HEK293 (cell line): ENCODE measurements around the gene CCDC184.

Experiments
- CTCF ChIA-PET: fragments of 350-600 bp; formaldehyde crosslinking; extraction: SDS; loops from one replicate; lab custom pipeline; 2021; ENCODE audit warnings: antibody characterized with exemption; lab: Yijun Ruan, JAX
- POLR2A ChIA-PET: fragments of 300-600 bp; formaldehyde crosslinking; extraction: SDS; loops from one replicate; lab custom pipeline; 2020; ENCODE audit warnings: antibody characterized with exemption, inconsistent platforms; lab: Yijun Ruan, JAX
- H3K27ac ChIP-seq: fragments of 200-500 bp; sonication (Bioruptor generic); 2 replicates; pipeline ENCODE4 v1.5.1; 2014; ENCODE audit warnings: low read depth, low read length, control low read depth, inconsistent platforms; ENCODE audit errors: extremely low read depth
- H3K36me3 ChIP-seq, 2 experiments: fragments of 200-500 bp in 1 of 2; sonication (Bioruptor generic) in 1 of 2; 1 replicate in 1 of 2; 2 replicates in 1 of 2; pipeline ENCODE4 v1.5.1; 2014 to 2017; ENCODE audit warnings: inconsistent platforms in 2 of 2, low read length in 2 of 2; ENCODE audit not compliant: control insufficient read depth in 2 of 2, insufficient read depth in 1 of 2
- H3K4me1 ChIP-seq: fragments of 200-500 bp; sonication (Bioruptor generic); 2 replicates; pipeline ENCODE4 v1.5.1; 2014; ENCODE audit warnings: mild to moderate bottlenecking, low read length, inconsistent platforms; ENCODE audit not compliant: control insufficient read depth, insufficient read depth
- H3K4me3 ChIP-seq: 2 replicates; pipeline ENCODE4 v1.5.1; 2011; ENCODE audit warnings: low read depth, mild to moderate bottlenecking, control low read depth, low read length, moderate library complexity
- H3K9me3 ChIP-seq: fragments of 200-500 bp; sonication (Bioruptor generic); 2 replicates; pipeline ENCODE4 v1.5.1; 2014; ENCODE audit warnings: low read depth, low read length, inconsistent platforms; ENCODE audit not compliant: control insufficient read depth, insufficient read depth
- EGR2 ChIP-seq: fragments of 450-650 bp; formaldehyde crosslinking; IDR thresholded peaks from 2 replicates; pipeline ENCODE4 v1.5.1; 2016; ENCODE audit warnings: low read depth, missing biosample characterization, missing genetic modification characterization
- FEZF1 ChIP-seq: fragments of 450-650 bp; formaldehyde crosslinking; IDR thresholded peaks from 2 replicates; pipeline ENCODE4 v1.5.1; 2016; ENCODE audit warnings: missing biosample characterization, missing genetic modification characterization
- HIC1 ChIP-seq: fragments of 450-650 bp; formaldehyde crosslinking; IDR thresholded peaks from 2 replicates; pipeline ENCODE4 v1.5.1; 2016; ENCODE audit warnings: missing biosample characterization, missing genetic modification characterization
- KLF8 ChIP-seq: fragments of 450-650 bp; formaldehyde crosslinking; IDR thresholded peaks from 2 replicates; pipeline ENCODE4 v1.5.1; 2016; ENCODE audit warnings: missing biosample characterization, missing genetic modification characterization
- PBX3 ChIP-seq: sonication (generic); formaldehyde crosslinking; IDR thresholded peaks from 2 replicates; pipeline ENCODE4 v1.8.1; 2022; ENCODE audit warnings: mild to moderate bottlenecking, moderate library complexity, missing genetic modification reagents
- SCRT1 ChIP-seq: fragments of 450-650 bp; formaldehyde crosslinking; IDR thresholded peaks from 2 replicates; pipeline ENCODE4 v1.5.1; 2016; ENCODE audit warnings: missing biosample characterization, missing genetic modification characterization, borderline replicate concordance
- ZBTB26 ChIP-seq: fragments of 450-650 bp; formaldehyde crosslinking; optimal IDR thresholded peaks from 2 replicates; pipeline ENCODE3; 2016; ENCODE audit warnings: missing biosample characterization, mild to moderate bottlenecking, missing genetic modification characterization
- ZBTB8A ChIP-seq: fragments of 450-650 bp; formaldehyde crosslinking; IDR thresholded peaks from 2 replicates; pipeline ENCODE4 v1.5.1; 2016; ENCODE audit warnings: missing biosample characterization, missing genetic modification characterization
- ZEB2 ChIP-seq: fragments of 450-650 bp; formaldehyde crosslinking; IDR thresholded peaks from 2 replicates; pipeline ENCODE4 v1.5.1; 2016; ENCODE audit warnings: missing biosample characterization, missing genetic modification characterization
- ZFP37 ChIP-seq: fragments of 450-650 bp; formaldehyde crosslinking; IDR thresholded peaks from 2 replicates; pipeline ENCODE4 v1.5.1; 2016; ENCODE audit warnings: missing biosample characterization, missing genetic modification characterization
- ZNF133 ChIP-seq: fragments of 450-650 bp; formaldehyde crosslinking; IDR thresholded peaks from 2 replicates; pipeline ENCODE4 v1.5.1; 2016; ENCODE audit warnings: missing biosample characterization, missing genetic modification characterization
- ZNF202 ChIP-seq: fragments of 450-650 bp; formaldehyde crosslinking; IDR thresholded peaks from 2 replicates; pipeline ENCODE4 v1.5.1; 2016; ENCODE audit warnings: missing biosample characterization, missing genetic modification characterization, borderline replicate concordance
- ZNF23 ChIP-seq: fragments of 450-650 bp; formaldehyde crosslinking; IDR thresholded peaks from 2 replicates; pipeline ENCODE4 v1.5.1; 2016; ENCODE audit warnings: missing biosample characterization, missing genetic modification characterization, borderline replicate concordance
- ZNF280C ChIP-seq: fragments of 450-650 bp; formaldehyde crosslinking; IDR thresholded peaks from 2 replicates; pipeline ENCODE4 v1.5.1; 2016; ENCODE audit warnings: missing biosample characterization, missing genetic modification characterization
- ZNF324 ChIP-seq: fragments of 450-650 bp; formaldehyde crosslinking; IDR thresholded peaks from 2 replicates; pipeline ENCODE4 v1.5.1; 2016; ENCODE audit warnings: missing biosample characterization, missing genetic modification characterization
- ZNF433 ChIP-seq: fragments of 450-650 bp; formaldehyde crosslinking; IDR thresholded peaks from 2 replicates; pipeline ENCODE4 v1.5.1; 2016; ENCODE audit warnings: missing biosample characterization, missing genetic modification characterization, low read depth
- ZNF530 ChIP-seq: fragments of 450-650 bp; formaldehyde crosslinking; IDR thresholded peaks from 2 replicates; pipeline ENCODE4 v1.5.1; 2016; ENCODE audit warnings: low read depth, missing biosample characterization, missing genetic modification characterization
- ZNF585B ChIP-seq: fragments of 450-650 bp; formaldehyde crosslinking; IDR thresholded peaks from 2 replicates; pipeline ENCODE4 v1.5.1; 2016; ENCODE audit warnings: missing biosample characterization, missing genetic modification characterization
- ZNF639 ChIP-seq: fragments of 450-650 bp; formaldehyde crosslinking; IDR thresholded peaks from 2 replicates; pipeline ENCODE4 v1.5.1; 2016; ENCODE audit warnings: missing biosample characterization, missing genetic modification characterization
- ZNF664 ChIP-seq: fragments of 450-650 bp; formaldehyde crosslinking; IDR thresholded peaks from 2 replicates; pipeline ENCODE4 v1.5.1; 2016; ENCODE audit warnings: missing biosample characterization, missing genetic modification characterization
- ZNF692 ChIP-seq: fragments of 450-650 bp; formaldehyde crosslinking; IDR thresholded peaks from 2 replicates; pipeline ENCODE4 v1.5.1; 2016; ENCODE audit warnings: missing biosample characterization, missing genetic modification characterization
- ZSCAN30 ChIP-seq: fragments of 450-650 bp; IDR thresholded peaks from 2 replicates; pipeline ENCODE4 v1.5.1; 2018; ENCODE audit warnings: missing biosample characterization, mild to moderate bottlenecking, missing genetic modification characterization, moderate library complexity
- ZSCAN4 ChIP-seq: fragments of 450-650 bp; formaldehyde crosslinking; IDR thresholded peaks from 2 replicates; pipeline ENCODE4 v1.5.1; 2017; ENCODE audit warnings: missing biosample characterization, missing genetic modification characterization

The CCDC184 gene

GRCh38 chr12:48183876-48184548 lies 568 bp downstream of the CCDC184 start:
- peak overlapping the region; percentile 41 for H3K4me3 ChIP-seq
- ChIA-PET POLR2A (interaction anchor here (1.3 to 1.4 kb wide), 2 partner anchors 13 to 27 kb away, joined by 5 to 9 read pairs; partner anchors contain the start of gene ASB8), CTCF (interaction anchor here (0.9 to 1.6 kb wide), 3 partner anchors 13 to 468 kb away, joined by 3 to 5 read pairs (median 4); no protein-coding TSS in a partner anchor)
- peak; percentile 3; the same call in 1 of the 2 replicates for TF ChIP-seq ZBTB8A (tag by site-specific recombination)
- TF ChIP-seq ZNF324 (tag by site-specific recombination) = no peak
- TF ChIP-seq HIC1 = no peak
- peak; percentile 20 for TF ChIP-seq ZBTB26 (tag by site-specific recombination)
- TF ChIP-seq ZNF664 (tag by site-specific recombination) = no peak
- TF ChIP-seq ZNF23 = no peak
- TF ChIP-seq PBX3 (CRISPR knock-in tag) = no peak
- no peak for TF ChIP-seq ZEB2 (tag by site-specific recombination)
- TF ChIP-seq KLF8 = no peak
- no peak for TF ChIP-seq ZNF530 (tag by site-specific recombination)
- TF ChIP-seq ZNF585B (tag by site-specific recombination) = no peak
- TF ChIP-seq ZFP37 (tag by site-specific recombination) = no peak
- no peaks in the 10 kb centered on the region for H3K4me1 ChIP-seq
- H3K36me3 ChIP-seq = no peaks in the 10 kb centered on the region
- no peak overlapping the region for H3K27ac ChIP-seq
- H3K9me3 ChIP-seq = no peaks in the 10 kb centered on the region

- CTCF ChIA-PET = interaction anchor here (1.1 kb wide), 1 partner anchor 469 kb away, joined by 4 read pairs; no protein-coding TSS in a partner anchor
Observed at GRCh38 chr12:48184549-48184922, 1.1 kb downstream of the CCDC184 start.

More at GRCh38 chr12:48184549-48184922, 1.1 kb downstream of the CCDC184 start:
- TF ChIP-seq ZNF202 = no peak
- no peak for TF ChIP-seq ZNF639 (tag by site-specific recombination)
- TF ChIP-seq FEZF1 (tag by site-specific recombination) = no peak
- TF ChIP-seq EGR2 (tag by site-specific recombination) = no peak
- TF ChIP-seq ZNF280C (tag by site-specific recombination) = no peak
- TF ChIP-seq SCRT1 (tag by site-specific recombination) = no peak
- no peak for TF ChIP-seq ZSCAN4 (tag by site-specific recombination)
- no peak for TF ChIP-seq ZNF133 (tag by site-specific recombination)
- no peak for TF ChIP-seq ZNF692
- no peak for TF ChIP-seq ZNF433 (tag by site-specific recombination)
- no peak for TF ChIP-seq ZSCAN30
- TF ChIP-seq, all 188 proteins: peak for 0
- H3K36me3 ChIP-seq = no peaks in the 10 kb centered on the region
- H3K27ac ChIP-seq = no peak overlapping the region
- POLR2A ChIA-PET = no interaction called here
- H3K4me3 ChIP-seq = no peak overlapping the region
- no peaks in the 10 kb centered on the region for H3K4me1 ChIP-seq
- H3K9me3 ChIP-seq = no peaks in the 10 kb centered on the region
